Measurements from ENCODE around the gene ARID1B.

- TF ChIP-seq REST (IDR thresholded peaks at IDR 0.05; ENCODE audit: insufficient read depth in 1 of 2, low read depth in 2 of 2, low read length in 2 of 2), result no peak
- no peak for TF ChIP-seq POLR2AphosphoS5 (IDR thresholded peaks at IDR 0.05; ENCODE audit: low read depth, low read length)
- no peak for TF ChIP-seq SIN3A (IDR thresholded peaks at IDR 0.05; ENCODE audit: borderline replicate concordance, insufficient read depth, low read length)
- no peak for TF ChIP-seq TAF1 (IDR thresholded peaks at IDR 0.05; ENCODE audit: borderline replicate concordance, insufficient read depth, low read length)
Measured at GRCh38 chr6:157060440-157060952, 283.3 kb downstream of the ARID1B start.
